ENCODE results near the gene CXCL8. TPM values are rescaled to one million over a fixed set of nuclear protein-coding genes. Genes with fewer than 3 reads are reported as not detected.

CXCL8 gene
- total RNA-seq, 3 donors from 2014 or later (not counting 1 experiment from before 2014, with no cell fraction given), result 59.5 to 460 (median 81.1) TPM

GRCh38 chr4:73692701-73693100 is 47.7 kb upstream of the CXCL8 start:
- H3K9me3 Mint-ChIP-seq, result peaks cover 3% of the 10 kb centered on the region in 2 donors
- no peaks in the 10 kb centered on the region for H3K36me3 ChIP-seq (ENCODE audit: control insufficient read depth, insufficient read depth, low read length)
- TF ChIP-seq, protein P1, sequence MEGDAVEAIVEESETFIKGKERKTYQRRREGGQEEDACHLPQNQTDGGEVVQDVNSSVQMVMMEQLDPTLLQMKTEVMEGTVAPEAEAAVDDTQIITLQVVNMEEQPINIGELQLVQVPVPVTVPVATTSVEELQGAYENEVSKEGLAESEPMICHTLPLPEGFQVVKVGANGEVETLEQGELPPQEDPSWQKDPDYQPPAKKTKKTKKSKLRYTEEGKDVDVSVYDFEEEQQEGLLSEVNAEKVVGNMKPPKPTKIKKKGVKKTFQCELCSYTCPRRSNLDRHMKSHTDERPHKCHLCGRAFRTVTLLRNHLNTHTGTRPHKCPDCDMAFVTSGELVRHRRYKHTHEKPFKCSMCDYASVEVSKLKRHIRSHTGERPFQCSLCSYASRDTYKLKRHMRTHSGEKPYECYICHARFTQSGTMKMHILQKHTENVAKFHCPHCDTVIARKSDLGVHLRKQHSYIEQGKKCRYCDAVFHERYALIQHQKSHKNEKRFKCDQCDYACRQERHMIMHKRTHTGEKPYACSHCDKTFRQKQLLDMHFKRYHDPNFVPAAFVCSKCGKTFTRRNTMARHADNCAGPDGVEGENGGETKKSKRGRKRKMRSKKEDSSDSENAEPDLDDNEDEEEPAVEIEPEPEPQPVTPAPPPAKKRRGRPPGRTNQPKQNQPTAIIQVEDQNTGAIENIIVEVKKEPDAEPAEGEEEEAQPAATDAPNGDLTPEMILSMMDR (IDR thresholded peaks at IDR 0.05), result no peak
- intact Hi-C loops (cut with micrococcal nuclease), result no loop called here
- H3K4me3 ChIP-seq (ENCODE audit: low read length), result no peak overlapping the region
- 75% methylated on average over 1 of the region's 2 CpGs for WGBS (ENCODE audit: insufficient coverage)
- ATAC-seq (no peak), DNase-seq (no peak)
- no peak overlapping the region for H3K27ac Mint-ChIP-seq
- H3K36me3 Mint-ChIP-seq, result no peaks in the 10 kb centered on the region
- no peaks in the 10 kb centered on the region for H3K4me1 ChIP-seq (ENCODE audit: control insufficient read depth, insufficient read depth, low read length)
- H3K27ac ChIP-seq (ENCODE audit: low read length), result no peak overlapping the region
- no peaks in the 10 kb centered on the region for H3K9me3 ChIP-seq (ENCODE audit: control insufficient read depth, insufficient read depth, low read length)
- H3K4me3 Mint-ChIP-seq, result no peak overlapping the region
- no peaks in the 10 kb centered on the region for H3K4me1 Mint-ChIP-seq
- no peaks in the 10 kb centered on the region for H3K27me3 Mint-ChIP-seq (ENCODE audit: low read depth in 2 of 2)
- H3K27me3 ChIP-seq (ENCODE audit: control insufficient read depth, insufficient read depth, low read length), result no peaks in the 10 kb centered on the region

DNA sequence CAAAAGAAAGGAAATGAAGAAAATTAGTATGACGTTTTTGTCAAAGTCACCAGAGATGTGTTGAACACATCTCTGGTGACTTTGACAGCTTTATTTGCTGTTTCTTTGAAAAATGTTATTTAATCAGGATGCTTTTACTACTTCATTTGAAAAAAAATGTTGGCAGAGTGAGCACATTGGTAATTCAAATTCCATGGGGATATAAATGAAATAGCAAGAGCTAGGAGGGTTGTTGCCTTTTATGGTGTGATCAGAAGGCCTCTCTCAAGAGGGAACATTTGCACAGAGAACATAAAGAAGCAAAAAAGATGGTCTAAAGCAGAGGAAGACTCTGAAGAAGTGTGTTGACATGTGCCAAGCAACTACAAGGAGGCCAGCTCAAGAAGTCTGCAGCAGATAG is 46.6 kb upstream of the CXCL8 start:
- no peaks in the 10 kb centered on the region for H3K36me3 ChIP-seq (ENCODE audit: control insufficient read depth, insufficient read depth, low read length)
- intact Hi-C loops (cut with micrococcal nuclease), result no loop called here
- Mint-ChIP-seq H3K4me3 (no peak overlapping the region), H3K27me3 (ENCODE audit: low read depth in 2 of 2) (no peaks in the 10 kb centered on the region), H3K4me1 (no peaks in the 10 kb centered on the region), H3K36me3 (no peaks in the 10 kb centered on the region), H3K9me3 (peaks cover 3% of the 10 kb centered on the region in 2 donors), H3K27ac (no peak overlapping the region)
- whole genome bisulfite sequencing (ENCODE audit: insufficient coverage), result 78% methylated on average over 1 of the region's 1 CpG
- H3K27me3 ChIP-seq (ENCODE audit: control insufficient read depth, insufficient read depth, low read length), result no peaks in the 10 kb centered on the region
- no peaks in the 10 kb centered on the region for H3K9me3 ChIP-seq (ENCODE audit: control insufficient read depth, insufficient read depth, low read length)
- TF ChIP-seq, protein P1 (IDR thresholded peaks at IDR 0.05), result no peak
- ATAC-seq (no peak), DNase-seq (no peak)
- H3K4me3 ChIP-seq (ENCODE audit: low read length), result no peak overlapping the region
- H3K27ac ChIP-seq (ENCODE audit: low read length), result no peak overlapping the region
- no peaks in the 10 kb centered on the region for H3K4me1 ChIP-seq (ENCODE audit: control insufficient read depth, insufficient read depth, low read length)

- Mint-ChIP-seq H3K27me3 (ENCODE audit: low read depth in 2 of 2) (no peaks in the 10 kb centered on the region), H3K27ac (no peak overlapping the region), H3K36me3 (no peaks in the 10 kb centered on the region), H3K9me3 (peaks cover 0 to 4% of the 10 kb centered on the region in 2 donors), H3K4me1 (no peaks in the 10 kb centered on the region), H3K4me3 (no peak overlapping the region)
- ATAC-seq, result no peak
- no peaks in the 10 kb centered on the region for H3K27me3 ChIP-seq (ENCODE audit: control insufficient read depth, insufficient read depth, low read length)
- DNase-seq, result no peak
- H3K36me3 ChIP-seq (ENCODE audit: control insufficient read depth, insufficient read depth, low read length), result no peaks in the 10 kb centered on the region
- intact Hi-C loops (cut with micrococcal nuclease), result no loop called here
- no peaks in the 10 kb centered on the region for H3K9me3 ChIP-seq (ENCODE audit: control insufficient read depth, insufficient read depth, low read length)
- TF ChIP-seq, protein P1 (IDR thresholded peaks at IDR 0.05), result no peak
- 68% methylated on average over 2 of the region's 2 CpGs for WGBS (ENCODE audit: insufficient coverage)
- no peak overlapping the region for H3K27ac ChIP-seq (ENCODE audit: low read length)
- H3K4me1 ChIP-seq (ENCODE audit: control insufficient read depth, insufficient read depth, low read length), result no peaks in the 10 kb centered on the region
- H3K4me3 ChIP-seq (ENCODE audit: low read length), result no peak overlapping the region
Observed at GRCh38 chr4:73698217-73698616, 42.2 kb upstream of the CXCL8 start.

DNA sequence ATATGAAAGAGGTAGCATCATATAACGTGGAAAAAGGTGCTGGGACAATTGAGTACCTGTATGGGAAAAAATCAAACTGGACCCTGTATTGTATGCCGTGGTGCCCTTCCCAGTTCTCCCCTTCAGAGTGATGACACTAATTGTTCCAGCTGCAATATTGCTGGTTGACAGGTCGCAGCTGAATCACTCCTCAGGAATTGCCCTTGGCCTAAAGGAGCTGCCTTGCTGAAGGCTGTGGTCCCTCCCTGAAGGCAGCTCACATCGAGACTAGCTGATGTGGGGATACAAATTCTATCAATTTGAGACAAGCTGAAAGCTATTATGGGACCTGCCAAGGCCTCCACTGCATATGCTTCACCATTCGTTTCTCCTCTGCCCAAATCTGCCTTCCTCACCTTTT is 39.3 kb upstream of the CXCL8 start:
- no peaks in the 10 kb centered on the region for H3K27me3 Mint-ChIP-seq (ENCODE audit: low read depth in 2 of 2)
- no peak overlapping the region for H3K27ac ChIP-seq (ENCODE audit: low read length)
- peaks cover 0 to 6% of the 10 kb centered on the region in 2 donors for H3K9me3 Mint-ChIP-seq
- H3K4me3 Mint-ChIP-seq, result no peak overlapping the region
- H3K9me3 ChIP-seq (ENCODE audit: control insufficient read depth, insufficient read depth, low read length), result no peaks in the 10 kb centered on the region
- H3K27ac Mint-ChIP-seq, result no peak overlapping the region
- no peaks in the 10 kb centered on the region for H3K36me3 Mint-ChIP-seq
- H3K27me3 ChIP-seq (ENCODE audit: control insufficient read depth, insufficient read depth, low read length), result no peaks in the 10 kb centered on the region
- 84% methylated on average over 5 of the region's 5 CpGs for WGBS (ENCODE audit: insufficient coverage)
- no peak overlapping the region for H3K4me3 ChIP-seq (ENCODE audit: low read length)
- no peaks in the 10 kb centered on the region for H3K4me1 ChIP-seq (ENCODE audit: control insufficient read depth, insufficient read depth, low read length)
- intact Hi-C loops (cut with micrococcal nuclease), result no loop called here
- H3K4me1 Mint-ChIP-seq, result no peaks in the 10 kb centered on the region
- no peaks in the 10 kb centered on the region for H3K36me3 ChIP-seq (ENCODE audit: control insufficient read depth, insufficient read depth, low read length)
- ATAC-seq (no peak), DNase-seq (no peak)
- TF ChIP-seq, protein P1 (IDR thresholded peaks at IDR 0.05), result no peak
